GM12892 (cell line): ENCODE data around the gene PLXDC1.

ENCODE experiments used
- POLR2A ChIP-seq: IDR thresholded peaks from 2 replicates; pipeline ENCODE4 v1.6.1; 2011; ENCODE audit warnings: low read depth, low read length, control low read depth
- POLR2AphosphoS5 ChIP-seq: IDR thresholded peaks from 2 replicates; pipeline ENCODE4 v1.6.1; 2011; ENCODE audit warnings: low read depth, low read length, control low read depth

DNA sequence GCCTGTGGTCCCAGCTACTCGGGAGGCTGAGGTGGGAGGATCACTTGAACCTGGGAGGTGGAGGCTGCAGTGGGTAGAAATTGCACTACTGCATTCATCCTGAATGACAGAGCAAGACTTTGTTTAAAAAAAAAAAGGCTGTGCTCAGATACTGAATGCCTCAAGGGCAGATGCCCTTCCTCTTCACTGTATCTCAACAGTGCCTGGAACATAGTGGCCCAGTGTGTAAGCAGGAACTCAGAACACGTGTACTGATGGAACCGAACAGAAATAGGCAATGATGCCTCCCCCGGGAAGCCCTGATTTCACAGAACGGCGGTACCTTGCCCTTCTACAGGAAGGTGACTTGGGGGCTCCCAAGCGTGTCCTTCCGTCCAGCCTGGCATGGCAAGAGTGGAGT is 46.8 kb downstream of the PLXDC1 start:
- TF ChIP-seq POLR2A, result no peak
- TF ChIP-seq POLR2AphosphoS5, result no peak
